HCT116 (cell line): ENCODE measurements around the gene B4GALT7.
"Not testable (repeated sequence)": the region's sequence is repeated elsewhere in the genome, so short reads cannot be mapped to it uniquely, and the experiment has no call there.

Source experiments
- CEBPB ChIP-seq: IDR thresholded peaks from 2 replicates; pipeline ENCODE4 v1.6.1; 2012; ENCODE audit warnings: low read depth
- ELF1 ChIP-seq: IDR thresholded peaks from 2 replicates; pipeline ENCODE4 v1.6.1; 2012; ENCODE audit warnings: low read depth, borderline replicate concordance
- EZH2 ChIP-seq: fragments of 200-600 bp; sonication (generic); IDR thresholded peaks from 2 replicates; pipeline ENCODE4 v1.6.1; 2017; ENCODE audit warnings: antibody characterized with exemption, mixed run types
- EZH2phosphoT487 ChIP-seq: fragments of 200-600 bp; IDR thresholded peaks from 2 replicates; pipeline ENCODE4 v1.6.1; 2018; ENCODE audit warnings: antibody characterized with exemption, borderline replicate concordance
- JUND ChIP-seq: IDR thresholded peaks from 2 replicates; pipeline ENCODE4 v1.6.1; 2012
- POLR2A ChIP-seq: IDR thresholded peaks from 2 replicates; pipeline ENCODE4 v1.7.0; 2011; ENCODE audit warnings: borderline replicate concordance; ENCODE audit not compliant: insufficient read depth, insufficient read length; ENCODE audit errors: extremely low read depth
- RAD21 ChIP-seq: IDR thresholded peaks from 2 replicates; pipeline ENCODE4 v1.6.1; 2012; ENCODE audit warnings: low read depth, mild to moderate bottlenecking
- TCF7L2 ChIP-seq: IDR thresholded peaks from 2 replicates; pipeline ENCODE4 v1.7.0; 2011; ENCODE audit warnings: borderline replicate concordance, inconsistent platforms; ENCODE audit not compliant: insufficient read depth, insufficient read length; ENCODE audit errors: extremely low read depth
- TF ChIP-seq, protein P1 (sequence below): IDR thresholded peaks from 2 replicates; pipeline ENCODE4 v1.6.1; 2012
- TF ChIP-seq, protein P2 (sequence below), 3 experiments: fragments of 200-600 bp in 1 of 3; sonication (generic) in 1 of 3; IDR thresholded peaks in 2 of 3; conservative IDR thresholded peaks in 1 of 3; 2 replicates each; pipeline ENCODE4 v1.5.1; 2012 to 2017; ENCODE audit warnings: low read depth in 2 of 3, low read length in 2 of 3, antibody characterized with exemption in 1 of 3, borderline replicate concordance in 1 of 3, control low read depth in 1 of 3, mild to moderate bottlenecking in 1 of 3, mixed read lengths in 1 of 3, mixed run types in 1 of 3, moderate library complexity in 1 of 3; ENCODE audit not compliant: insufficient read depth in 1 of 3
- TF ChIP-seq, protein P3 (sequence below): IDR thresholded peaks from 2 replicates; pipeline ENCODE4 v1.6.1; 2012; ENCODE audit warnings: low read depth
- TF ChIP-seq, protein P4 (sequence below): IDR thresholded peaks from 2 replicates; pipeline ENCODE4 v1.6.1; 2012
- TF ChIP-seq, protein P5 (sequence below): IDR thresholded peaks from 2 replicates; pipeline ENCODE4 v1.6.1; 2011; ENCODE audit warnings: mild to moderate bottlenecking, low read length, moderate library complexity; ENCODE audit not compliant: insufficient replicate concordance; ENCODE audit errors: extremely low read depth

DNA sequence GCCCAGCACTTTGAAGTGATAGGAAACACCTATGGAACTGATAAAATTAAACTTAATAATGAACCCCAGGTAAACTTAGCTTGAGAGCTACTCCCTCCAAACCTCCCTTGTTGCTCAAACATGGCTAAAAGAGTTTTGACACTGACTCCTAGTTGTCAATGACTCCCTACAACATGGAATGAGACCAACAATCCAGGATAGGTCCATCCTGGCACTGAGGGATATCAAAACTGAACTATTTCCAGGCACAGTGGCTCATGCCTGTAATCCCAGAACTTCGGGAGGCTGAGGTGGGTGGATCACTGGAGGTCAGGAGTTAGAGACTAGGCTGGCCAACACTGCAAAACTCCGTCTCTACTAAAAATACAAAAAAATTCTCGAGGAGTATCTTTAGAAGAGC lies 58.6 kb downstream of the B4GALT7 start:
- TF ChIP-seq POLR2A, JUND, RAD21, ELF1, CEBPB, EZH2phosphoT487, TCF7L2, EZH2: not testable (repeated sequence)
- TF ChIP-seq, protein P1, sequence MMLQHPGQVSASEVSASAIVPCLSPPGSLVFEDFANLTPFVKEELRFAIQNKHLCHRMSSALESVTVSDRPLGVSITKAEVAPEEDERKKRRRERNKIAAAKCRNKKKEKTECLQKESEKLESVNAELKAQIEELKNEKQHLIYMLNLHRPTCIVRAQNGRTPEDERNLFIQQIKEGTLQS = not testable (repeated sequence)
- TF ChIP-seq, protein P2, sequence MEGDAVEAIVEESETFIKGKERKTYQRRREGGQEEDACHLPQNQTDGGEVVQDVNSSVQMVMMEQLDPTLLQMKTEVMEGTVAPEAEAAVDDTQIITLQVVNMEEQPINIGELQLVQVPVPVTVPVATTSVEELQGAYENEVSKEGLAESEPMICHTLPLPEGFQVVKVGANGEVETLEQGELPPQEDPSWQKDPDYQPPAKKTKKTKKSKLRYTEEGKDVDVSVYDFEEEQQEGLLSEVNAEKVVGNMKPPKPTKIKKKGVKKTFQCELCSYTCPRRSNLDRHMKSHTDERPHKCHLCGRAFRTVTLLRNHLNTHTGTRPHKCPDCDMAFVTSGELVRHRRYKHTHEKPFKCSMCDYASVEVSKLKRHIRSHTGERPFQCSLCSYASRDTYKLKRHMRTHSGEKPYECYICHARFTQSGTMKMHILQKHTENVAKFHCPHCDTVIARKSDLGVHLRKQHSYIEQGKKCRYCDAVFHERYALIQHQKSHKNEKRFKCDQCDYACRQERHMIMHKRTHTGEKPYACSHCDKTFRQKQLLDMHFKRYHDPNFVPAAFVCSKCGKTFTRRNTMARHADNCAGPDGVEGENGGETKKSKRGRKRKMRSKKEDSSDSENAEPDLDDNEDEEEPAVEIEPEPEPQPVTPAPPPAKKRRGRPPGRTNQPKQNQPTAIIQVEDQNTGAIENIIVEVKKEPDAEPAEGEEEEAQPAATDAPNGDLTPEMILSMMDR (IDR thresholded peaks at IDR 0.05 in 2 of 3, conservative IDR thresholded peaks at IDR 0.05 in 1 of 3; ENCODE audit: borderline replicate concordance in 1 of 3, insufficient read depth in 1 of 3, low read depth in 2 of 3, low read length in 2 of 3) = not testable (repeated sequence)
- TF ChIP-seq, protein P3, sequence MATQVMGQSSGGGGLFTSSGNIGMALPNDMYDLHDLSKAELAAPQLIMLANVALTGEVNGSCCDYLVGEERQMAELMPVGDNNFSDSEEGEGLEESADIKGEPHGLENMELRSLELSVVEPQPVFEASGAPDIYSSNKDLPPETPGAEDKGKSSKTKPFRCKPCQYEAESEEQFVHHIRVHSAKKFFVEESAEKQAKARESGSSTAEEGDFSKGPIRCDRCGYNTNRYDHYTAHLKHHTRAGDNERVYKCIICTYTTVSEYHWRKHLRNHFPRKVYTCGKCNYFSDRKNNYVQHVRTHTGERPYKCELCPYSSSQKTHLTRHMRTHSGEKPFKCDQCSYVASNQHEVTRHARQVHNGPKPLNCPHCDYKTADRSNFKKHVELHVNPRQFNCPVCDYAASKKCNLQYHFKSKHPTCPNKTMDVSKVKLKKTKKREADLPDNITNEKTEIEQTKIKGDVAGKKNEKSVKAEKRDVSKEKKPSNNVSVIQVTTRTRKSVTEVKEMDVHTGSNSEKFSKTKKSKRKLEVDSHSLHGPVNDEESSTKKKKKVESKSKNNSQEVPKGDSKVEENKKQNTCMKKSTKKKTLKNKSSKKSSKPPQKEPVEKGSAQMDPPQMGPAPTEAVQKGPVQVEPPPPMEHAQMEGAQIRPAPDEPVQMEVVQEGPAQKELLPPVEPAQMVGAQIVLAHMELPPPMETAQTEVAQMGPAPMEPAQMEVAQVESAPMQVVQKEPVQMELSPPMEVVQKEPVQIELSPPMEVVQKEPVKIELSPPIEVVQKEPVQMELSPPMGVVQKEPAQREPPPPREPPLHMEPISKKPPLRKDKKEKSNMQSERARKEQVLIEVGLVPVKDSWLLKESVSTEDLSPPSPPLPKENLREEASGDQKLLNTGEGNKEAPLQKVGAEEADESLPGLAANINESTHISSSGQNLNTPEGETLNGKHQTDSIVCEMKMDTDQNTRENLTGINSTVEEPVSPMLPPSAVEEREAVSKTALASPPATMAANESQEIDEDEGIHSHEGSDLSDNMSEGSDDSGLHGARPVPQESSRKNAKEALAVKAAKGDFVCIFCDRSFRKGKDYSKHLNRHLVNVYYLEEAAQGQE = not testable (repeated sequence)
- TF ChIP-seq, protein P4, sequence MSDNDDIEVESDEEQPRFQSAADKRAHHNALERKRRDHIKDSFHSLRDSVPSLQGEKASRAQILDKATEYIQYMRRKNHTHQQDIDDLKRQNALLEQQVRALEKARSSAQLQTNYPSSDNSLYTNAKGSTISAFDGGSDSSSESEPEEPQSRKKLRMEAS = not testable (repeated sequence)
- TF ChIP-seq, protein P5, sequence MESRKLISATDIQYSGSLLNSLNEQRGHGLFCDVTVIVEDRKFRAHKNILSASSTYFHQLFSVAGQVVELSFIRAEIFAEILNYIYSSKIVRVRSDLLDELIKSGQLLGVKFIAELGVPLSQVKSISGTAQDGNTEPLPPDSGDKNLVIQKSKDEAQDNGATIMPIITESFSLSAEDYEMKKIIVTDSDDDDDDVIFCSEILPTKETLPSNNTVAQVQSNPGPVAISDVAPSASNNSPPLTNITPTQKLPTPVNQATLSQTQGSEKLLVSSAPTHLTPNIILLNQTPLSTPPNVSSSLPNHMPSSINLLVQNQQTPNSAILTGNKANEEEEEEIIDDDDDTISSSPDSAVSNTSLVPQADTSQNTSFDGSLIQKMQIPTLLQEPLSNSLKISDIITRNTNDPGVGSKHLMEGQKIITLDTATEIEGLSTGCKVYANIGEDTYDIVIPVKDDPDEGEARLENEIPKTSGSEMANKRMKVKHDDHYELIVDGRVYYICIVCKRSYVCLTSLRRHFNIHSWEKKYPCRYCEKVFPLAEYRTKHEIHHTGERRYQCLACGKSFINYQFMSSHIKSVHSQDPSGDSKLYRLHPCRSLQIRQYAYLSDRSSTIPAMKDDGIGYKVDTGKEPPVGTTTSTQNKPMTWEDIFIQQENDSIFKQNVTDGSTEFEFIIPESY = not testable (repeated sequence)
